PC-9 (cell line): ENCODE measurements around the gene HEXA. TPM values are rescaled to one million over a fixed set of nuclear protein-coding genes. Genes with fewer than 3 reads are reported as not detected.

Experiments
- BruUV-seq: library from RNA; stranded (reverse); fragments of 400-500 nt; replicated peaks from 2 replicates; lab custom pipeline; 2021; lab: Mats Ljungman, UMichigan
- CTCF ChIA-PET: fragments of 300-600 bp; sonication (Branson Sonifier 250); formaldehyde crosslinking; loops from one replicate; lab custom pipeline; 2022; ENCODE audit warnings: antibody characterized with exemption; lab: Charles Lee
- POLR2A ChIA-PET: fragments of 300-600 bp; sonication (Branson Sonifier 250); formaldehyde crosslinking; loops from one replicate; lab custom pipeline; 2022; ENCODE audit warnings: antibody characterized with exemption; ENCODE audit not compliant: unreplicated experiment; lab: Charles Lee
- DNase-seq, 2 experiments: peaks; one replicate each; pipeline versions ENCODE4 v3.0.0 to v3.0.0-alpha.2; 2015 to 2022; ENCODE audit warnings: mixed read lengths in 1 of 2
- H2AFZ ChIP-seq: fragments of 200-600 bp; sonication (generic); 2 replicates; pipeline ENCODE4 v1.8.1; 2017; ENCODE audit warnings: antibody characterized with exemption
- H3F3A ChIP-seq: fragments of 200-600 bp; sonication (generic); 2 replicates; pipeline ENCODE4 v1.8.1; 2017; ENCODE audit warnings: antibody characterized with exemption, mild to moderate bottlenecking, low read depth; ENCODE audit not compliant: insufficient read depth
- H3K27ac ChIP-seq: fragments of 200-600 bp; sonication (generic); 2 replicates; pipeline ENCODE4 v1.6.1; 2016; ENCODE audit warnings: mixed run types
- H3K27me3 ChIP-seq: fragments of 200-600 bp; sonication (generic); 2 replicates; pipeline ENCODE4 v1.6.1; 2016; ENCODE audit warnings: low read depth, mixed run types; ENCODE audit not compliant: insufficient read depth
- H3K36me3 ChIP-seq: fragments of 200-600 bp; sonication (generic); 2 replicates; pipeline ENCODE4 v1.6.1; 2016; ENCODE audit warnings: low read depth, mixed run types
- H3K4me1 ChIP-seq: fragments of 200-600 bp; sonication (generic); replicated peaks from 2 replicates; pipeline ENCODE4 v1.6.1; 2016; ENCODE audit warnings: mixed run types; ENCODE audit not compliant: insufficient read depth
- H3K4me2 ChIP-seq: fragments of 200-600 bp; sonication (generic); 2 replicates; pipeline ENCODE4 v1.6.1; 2017; ENCODE audit warnings: mixed run types
- H3K4me3 ChIP-seq: fragments of 200-600 bp; sonication (generic); 2 replicates; pipeline ENCODE4 v1.6.1; 2016; ENCODE audit warnings: mixed run types
- H3K79me2 ChIP-seq: fragments of 200-600 bp; sonication (generic); 2 replicates; pipeline ENCODE4 v1.6.1; 2017; ENCODE audit warnings: low read depth, mixed run types
- H3K9me2 ChIP-seq: fragments of 200-600 bp; sonication (generic); 2 replicates; pipeline ENCODE4 v1.8.1; 2017; ENCODE audit warnings: mild to moderate bottlenecking; ENCODE audit not compliant: insufficient read depth
- H3K9me3 ChIP-seq: fragments of 200-600 bp; sonication (generic); 2 replicates; pipeline ENCODE4 v1.8.1; 2016; ENCODE audit warnings: low read depth; ENCODE audit not compliant: insufficient read depth
- H4K20me1 ChIP-seq: fragments of 200-600 bp; sonication (generic); 2 replicates; pipeline ENCODE4 v1.8.1; 2017; ENCODE audit not compliant: insufficient read depth
- EZH2 ChIP-seq: fragments of 200-600 bp; sonication (generic); IDR thresholded peaks from 2 replicates; pipeline ENCODE4 v1.8.0; 2017; ENCODE audit warnings: antibody characterized with exemption, low read depth
- intact Hi-C: fragments of 100-400 bp; cut with micrococcal nuclease; formaldehyde crosslinking; loops from one replicate; pipeline ENCODE4 v1.10.0; 2022; ENCODE audit not compliant: unreplicated experiment
- total RNA-seq: library from RNA; stranded (reverse); gene quantifications from 2 replicates; pipeline ENCODE4 v1.2.3, GENCODE V29; 2021
- TF ChIP-seq, protein P1 (sequence below): fragments of 200-600 bp; sonication (generic); conservative IDR thresholded peaks from 2 replicates; pipeline ENCODE4 v1.6.1; 2017; ENCODE audit warnings: mixed run types, antibody characterized with exemption, mild to moderate bottlenecking, moderate library complexity

The HEXA gene
- total RNA-seq, 1 experiment from 2014 or later: 129 TPM

DNA sequence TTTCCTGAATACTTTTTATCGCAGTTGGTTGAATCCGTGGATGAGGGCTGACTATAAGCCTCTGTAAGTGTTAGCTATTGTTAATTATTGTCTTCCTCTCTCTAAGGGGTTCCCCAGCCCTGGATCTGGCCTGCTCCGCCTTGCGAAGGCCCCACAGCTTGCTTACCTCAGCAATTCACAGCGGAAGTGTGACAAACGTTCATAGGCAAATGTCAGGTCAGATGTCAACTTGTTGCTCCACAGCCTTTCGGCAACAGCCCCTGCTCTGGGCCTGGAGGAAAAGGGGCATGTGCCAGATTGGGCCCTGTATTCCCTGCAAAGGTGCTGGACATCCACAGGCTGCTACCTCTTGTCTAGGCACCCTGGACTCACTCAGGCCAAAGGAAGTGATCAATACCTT is 30.5 kb downstream of the HEXA start:
- intact Hi-C loops: no loop called here
- Histone ChIP-seq H3K27me3 (no peaks in the 10 kb centered on the region), H3K4me1 (no peaks in the 10 kb centered on the region), H2AFZ (no peak overlapping the region), H3K4me3 (no peak overlapping the region), H3F3A (peaks cover 3% of the 10 kb centered on the region; the same call in 1 of the 2 replicates), H3K27ac (no peak overlapping the region), H3K9me3 (no peaks in the 10 kb centered on the region), H3K36me3 (peaks cover 10% of the 10 kb centered on the region; the same call in 1 of the 2 replicates), H3K9me2 (no peaks in the 10 kb centered on the region), H3K79me2 (no peaks in the 10 kb centered on the region), H3K4me2 (no peak overlapping the region), H4K20me1 (no peaks in the 10 kb centered on the region)
- CTCF ChIA-PET: no interaction called here
- no peak for TF ChIP-seq EZH2
- TF ChIP-seq, protein P1, sequence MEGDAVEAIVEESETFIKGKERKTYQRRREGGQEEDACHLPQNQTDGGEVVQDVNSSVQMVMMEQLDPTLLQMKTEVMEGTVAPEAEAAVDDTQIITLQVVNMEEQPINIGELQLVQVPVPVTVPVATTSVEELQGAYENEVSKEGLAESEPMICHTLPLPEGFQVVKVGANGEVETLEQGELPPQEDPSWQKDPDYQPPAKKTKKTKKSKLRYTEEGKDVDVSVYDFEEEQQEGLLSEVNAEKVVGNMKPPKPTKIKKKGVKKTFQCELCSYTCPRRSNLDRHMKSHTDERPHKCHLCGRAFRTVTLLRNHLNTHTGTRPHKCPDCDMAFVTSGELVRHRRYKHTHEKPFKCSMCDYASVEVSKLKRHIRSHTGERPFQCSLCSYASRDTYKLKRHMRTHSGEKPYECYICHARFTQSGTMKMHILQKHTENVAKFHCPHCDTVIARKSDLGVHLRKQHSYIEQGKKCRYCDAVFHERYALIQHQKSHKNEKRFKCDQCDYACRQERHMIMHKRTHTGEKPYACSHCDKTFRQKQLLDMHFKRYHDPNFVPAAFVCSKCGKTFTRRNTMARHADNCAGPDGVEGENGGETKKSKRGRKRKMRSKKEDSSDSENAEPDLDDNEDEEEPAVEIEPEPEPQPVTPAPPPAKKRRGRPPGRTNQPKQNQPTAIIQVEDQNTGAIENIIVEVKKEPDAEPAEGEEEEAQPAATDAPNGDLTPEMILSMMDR: no peak
- no TSS peak for BruUV-seq
- no peak for DNase-seq
- POLR2A ChIA-PET: no interaction called here

- no peaks in the 10 kb centered on the region for H4K20me1 ChIP-seq
- no peaks in the 10 kb centered on the region for H3K27me3 ChIP-seq
- TF ChIP-seq, protein P1: no peak
- no peak for TF ChIP-seq EZH2
- peaks cover 9% of the 10 kb centered on the region; the same call in 1 of the 2 replicates for H3F3A ChIP-seq
- peaks cover 10% of the 10 kb centered on the region; the same call in 1 of the 2 replicates for H3K36me3 ChIP-seq
- H3K27ac ChIP-seq: no peak overlapping the region
- no peak overlapping the region for H2AFZ ChIP-seq
- intact Hi-C loops: no loop called here
- no peaks in the 10 kb centered on the region for H3K4me1 ChIP-seq
- POLR2A ChIA-PET: no interaction called here
- CTCF ChIA-PET: no interaction called here
- DNase-seq: no peak
- no TSS peak for BruUV-seq
- no peaks in the 10 kb centered on the region for H3K79me2 ChIP-seq
- no peaks in the 10 kb centered on the region for H3K9me2 ChIP-seq
- no peak overlapping the region for H3K4me2 ChIP-seq
- no peaks in the 10 kb centered on the region for H3K9me3 ChIP-seq
- H3K4me3 ChIP-seq: no peak overlapping the region
Observed at GRCh38 chr15:72344602-72345001, 31.2 kb downstream of the HEXA start.

DNA sequence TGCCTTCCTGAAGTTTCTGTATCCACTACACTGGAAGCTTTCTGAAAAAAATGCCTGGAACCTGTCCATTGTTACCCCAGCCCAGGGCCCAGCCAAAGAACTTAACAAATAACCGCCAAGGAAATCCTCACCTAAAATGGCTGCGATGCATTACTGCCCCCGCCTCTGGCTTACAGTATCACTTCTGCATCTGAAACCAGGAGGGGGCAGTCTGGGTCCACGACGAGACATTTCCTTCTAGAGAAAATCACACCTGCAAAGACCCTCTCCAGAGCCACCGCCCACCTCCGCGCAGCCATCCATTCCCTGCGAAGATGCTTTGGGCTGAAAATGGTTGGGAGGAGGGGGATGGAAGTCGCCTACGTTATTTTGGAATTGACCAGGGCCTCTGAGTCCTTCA is 33.4 kb downstream of the HEXA start:
- Histone ChIP-seq H3K4me1 (no peaks in the 10 kb centered on the region), H3K4me3 (no peak overlapping the region), H3K36me3 (no peaks in the 10 kb centered on the region), H2AFZ (no peak overlapping the region), H3K9me3 (no peaks in the 10 kb centered on the region), H3K9me2 (no peaks in the 10 kb centered on the region), H3K27ac (no peak overlapping the region), H4K20me1 (no peaks in the 10 kb centered on the region), H3F3A (peaks cover 14% of the 10 kb centered on the region; the same call in 1 of the 2 replicates), H3K79me2 (no peaks in the 10 kb centered on the region), H3K4me2 (no peak overlapping the region), H3K27me3 (no peaks in the 10 kb centered on the region)
- no peak for DNase-seq
- CTCF ChIA-PET: no interaction called here
- intact Hi-C loops: no loop called here
- BruUV-seq: no TSS peak
- TF ChIP-seq, protein P1: peak; percentile 48; the same call in 1 of the 2 replicates
- TF ChIP-seq EZH2: no peak
- POLR2A ChIA-PET: no interaction called here
